Neural cell (in vitro differentiated cells): ENCODE data around the gene DIAPH2. TPM values are rescaled to one million over a fixed set of nuclear protein-coding genes. Genes with fewer than 3 reads are reported as not detected.

Source experiments
- H2AFZ ChIP-seq: fragments of 200-600, 300-800 bp; sonication (generic), shearing (Covaris generic); 2 replicates; pipeline ENCODE4 v1.6.0; 2014; ENCODE audit warnings: low read depth, mild to moderate bottlenecking, antibody characterized with exemption, low read length, moderate library complexity
- H3F3A ChIP-seq: fragments of 200-600 bp; shearing (Covaris generic); 2 replicates; pipeline ENCODE4 v1.6.1; 2016; ENCODE audit warnings: mild to moderate bottlenecking, moderate library complexity, mixed read lengths, antibody characterized with exemption, low read length; ENCODE audit not compliant: insufficient read depth, poor library complexity, severe bottlenecking
- H3K27ac ChIP-seq: fragments of 200-600, 300-800 bp; sonication (generic), shearing (Covaris generic); 2 replicates; pipeline ENCODE4 v1.5.1; 2014; ENCODE audit warnings: mild to moderate bottlenecking, low read length, moderate library complexity
- H3K27me3 ChIP-seq: fragments of 300-800, 200-600 bp; sonication (generic), shearing (Covaris generic); 2 replicates; pipeline ENCODE4 v1.6.0; 2014; ENCODE audit warnings: mild to moderate bottlenecking, low read depth, low read length, moderate library complexity; ENCODE audit not compliant: insufficient read depth
- H3K36me3 ChIP-seq: fragments of 300-800, 200-600 bp; sonication (generic), shearing (Covaris generic); 2 replicates; pipeline ENCODE4 v1.5.1; 2014; ENCODE audit warnings: mild to moderate bottlenecking, antibody characterized with exemption, low read length, moderate library complexity; ENCODE audit not compliant: insufficient read depth
- H3K4me2 ChIP-seq: fragments of 300-800, 200-600 bp; sonication (generic), shearing (Covaris generic); 2 replicates; pipeline ENCODE4 v1.6.0; 2014; ENCODE audit warnings: mild to moderate bottlenecking, low read length
- H3K4me3 ChIP-seq: fragments of 300-800, 200-600 bp; sonication (generic), shearing (Covaris generic); 2 replicates; pipeline ENCODE4 v1.5.1; 2014; ENCODE audit warnings: mild to moderate bottlenecking, low read length, moderate library complexity
- H3K79me2 ChIP-seq: fragments of 200-600 bp; shearing (Covaris generic); replicated peaks from 2 replicates; pipeline ENCODE4 v1.6.0; 2014; ENCODE audit warnings: mild to moderate bottlenecking, low read length, moderate library complexity; ENCODE audit not compliant: insufficient read depth
- H3K9ac ChIP-seq: fragments of 300-800, 200-600 bp; sonication (generic), shearing (Covaris generic); 2 replicates; pipeline ENCODE4 v1.6.1; 2016; ENCODE audit warnings: mild to moderate bottlenecking, low read length, mixed read lengths
- H3K9me2 ChIP-seq: fragments of 200-600 bp; shearing (Covaris generic); 2 replicates; pipeline ENCODE4 v1.6.1; 2016; ENCODE audit warnings: mild to moderate bottlenecking, low read length, mixed read lengths; ENCODE audit not compliant: insufficient read depth
- H3K9me3 ChIP-seq: fragments of 200-600, 300-800 bp; sonication (generic), shearing (Covaris generic); 2 replicates; pipeline ENCODE4 v1.6.1; 2016; ENCODE audit warnings: mild to moderate bottlenecking, mixed run types, low read length, moderate library complexity, mixed read lengths
- H4K20me1 ChIP-seq: fragments of 200-600 bp; shearing (Covaris generic); 2 replicates; pipeline ENCODE4 v1.6.1; 2016; ENCODE audit warnings: mild to moderate bottlenecking, mixed run types; ENCODE audit not compliant: insufficient read depth
- CTCF ChIP-seq: fragments of 450-650 bp; IDR thresholded peaks from 2 replicates; pipeline ENCODE4 v1.5.1; 2014; ENCODE audit warnings: antibody characterized with exemption, mild to moderate bottlenecking, moderate library complexity; ENCODE audit not compliant: poor library complexity, severe bottlenecking
- EP300 ChIP-seq: fragments of 450-650 bp; conservative IDR thresholded peaks from 2 replicates; pipeline ENCODE4 v1.6.1; 2014; ENCODE audit warnings: antibody characterized with exemption, mild to moderate bottlenecking, moderate library complexity; ENCODE audit not compliant: poor library complexity, severe bottlenecking
- EZH2 ChIP-seq: fragments of 200-600, 300-800 bp; shearing (Covaris generic), sonication (generic); IDR thresholded peaks from 2 replicates; pipeline ENCODE4 v1.6.1; 2014; ENCODE audit warnings: antibody characterized with exemption, low read length, borderline replicate concordance, mild to moderate bottlenecking; ENCODE audit not compliant: insufficient read depth, poor library complexity, severe bottlenecking
- MXI1 ChIP-seq: fragments of 450-650 bp; conservative IDR thresholded peaks from 2 replicates; pipeline ENCODE4 v1.6.1; 2014; ENCODE audit warnings: antibody characterized with exemption, mild to moderate bottlenecking; ENCODE audit not compliant: poor library complexity, severe bottlenecking
- POLR2AphosphoS5 ChIP-seq: IDR thresholded peaks from 2 replicates; pipeline ENCODE4 v1.6.1; 2012
- RAD21 ChIP-seq: fragments of 450-650 bp; conservative IDR thresholded peaks from 2 replicates; pipeline ENCODE4 v1.6.1; 2014; ENCODE audit warnings: antibody characterized with exemption, mild to moderate bottlenecking, moderate library complexity
- REST ChIP-seq: IDR thresholded peaks from 2 replicates; pipeline ENCODE4 v1.6.1; 2012; ENCODE audit warnings: borderline replicate concordance
- SMC3 ChIP-seq: fragments of 450-650 bp; conservative IDR thresholded peaks from 2 replicates; pipeline ENCODE4 v1.6.1; 2014; ENCODE audit warnings: antibody characterized with exemption, mild to moderate bottlenecking, moderate library complexity; ENCODE audit not compliant: poor library complexity
- TAF1 ChIP-seq: IDR thresholded peaks from 2 replicates; pipeline ENCODE4 v1.6.1; 2012; ENCODE audit warnings: low read depth
- polyA plus RNA-seq: library from polyadenylated mRNA; depleted of rRNA; stranded (reverse); fragments of >200 nt; gene quantifications from 2 replicates; pipeline ENCODE4 v1.2.3, GENCODE V29; 2014

Gene DIAPH2
- polyA plus RNA-seq, 1 donor from 2014 or later: 0.07 TPM

- H4K20me1 ChIP-seq: no peaks in the 10 kb centered on the region
- H3K9me2 ChIP-seq: no peaks in the 10 kb centered on the region
- no peak overlapping the region for H3K4me3 ChIP-seq
- H3K79me2 ChIP-seq: no peaks in the 10 kb centered on the region
- H3K4me2 ChIP-seq: no peak overlapping the region
- no peaks in the 10 kb centered on the region for H3K36me3 ChIP-seq
- no peaks in the 10 kb centered on the region for H3K27me3 ChIP-seq
- H2AFZ ChIP-seq: no peak overlapping the region
- no peaks in the 10 kb centered on the region for H3F3A ChIP-seq
- H3K9me3 ChIP-seq: no peaks in the 10 kb centered on the region
- H3K9ac ChIP-seq: no peak overlapping the region
- no peak overlapping the region for H3K27ac ChIP-seq
- no peak for TF ChIP-seq TAF1
- TF ChIP-seq POLR2AphosphoS5: no peak
- no peak for TF ChIP-seq MXI1
- TF ChIP-seq CTCF: no peak
- no peak for TF ChIP-seq EZH2
- TF ChIP-seq SMC3: no peak
- TF ChIP-seq RAD21: no peak
- no peak for TF ChIP-seq EP300
- TF ChIP-seq REST: no peak
Measured at GRCh38 chrX:97045470-97045869, 360.8 kb downstream of the DIAPH2 start.

- Histone ChIP-seq H2AFZ (no peak overlapping the region), H3K27ac (no peak overlapping the region), H3K9me2 (no peaks in the 10 kb centered on the region)
Measured at GRCh38 chrX:97046867-97047266, 362.2 kb downstream of the DIAPH2 start.

More at GRCh38 chrX:97046867-97047266, 362.2 kb downstream of the DIAPH2 start:
- no peaks in the 10 kb centered on the region for H3K27me3 ChIP-seq
- no peaks in the 10 kb centered on the region for H3F3A ChIP-seq
- TF ChIP-seq CTCF (no peak), RAD21 (no peak), REST (no peak), POLR2AphosphoS5 (no peak), MXI1 (no peak), EP300 (no peak), EZH2 (no peak), SMC3 (no peak), TAF1 (no peak)
- no peaks in the 10 kb centered on the region for H4K20me1 ChIP-seq
- no peak overlapping the region for H3K9ac ChIP-seq
- no peaks in the 10 kb centered on the region for H3K36me3 ChIP-seq
- H3K4me2 ChIP-seq: no peak overlapping the region
- no peak overlapping the region for H3K4me3 ChIP-seq
- no peaks in the 10 kb centered on the region for H3K9me3 ChIP-seq
- no peaks in the 10 kb centered on the region for H3K79me2 ChIP-seq
